Transverse colon (tissue), 4 donors: ENCODE results near the gene TSPAN31.

ENCODE experiments used
- EP300 ChIP-seq: sonication (generic); formaldehyde crosslinking; IDR thresholded peaks from one replicate; pipeline ENCODE4 v1.6.1; 2017; ENCODE audit warnings: antibody characterized with exemption, low read depth
- POLR2A ChIP-seq: fragments of 450-650 bp; IDR thresholded peaks from one replicate; pipeline ENCODE4 v1.6.1; 2016; ENCODE audit warnings: antibody characterized with exemption, mild to moderate bottlenecking, moderate library complexity
- POLR2AphosphoS5 ChIP-seq, 3 donors: sonication (generic); formaldehyde crosslinking; IDR thresholded peaks; one replicate each; pipeline ENCODE4 v1.6.1; 2016; ENCODE audit warnings: antibody characterized with exemption in 3 of 3
- TF ChIP-seq, protein P1 (sequence below), 5 experiments: fragments of 200-600 bp in 3 of 5; fragments of 450-650 bp in 2 of 5; sonication (generic) in 3 of 5; IDR thresholded peaks; 1 replicate in 2 of 5; 2 replicates in 3 of 5; pipeline ENCODE4 v1.5.1; 2016 to 2017; ENCODE audit warnings: antibody characterized with exemption in 5 of 5, inconsistent platforms in 3 of 5, mild to moderate bottlenecking in 2 of 5, moderate library complexity in 1 of 5

DNA sequence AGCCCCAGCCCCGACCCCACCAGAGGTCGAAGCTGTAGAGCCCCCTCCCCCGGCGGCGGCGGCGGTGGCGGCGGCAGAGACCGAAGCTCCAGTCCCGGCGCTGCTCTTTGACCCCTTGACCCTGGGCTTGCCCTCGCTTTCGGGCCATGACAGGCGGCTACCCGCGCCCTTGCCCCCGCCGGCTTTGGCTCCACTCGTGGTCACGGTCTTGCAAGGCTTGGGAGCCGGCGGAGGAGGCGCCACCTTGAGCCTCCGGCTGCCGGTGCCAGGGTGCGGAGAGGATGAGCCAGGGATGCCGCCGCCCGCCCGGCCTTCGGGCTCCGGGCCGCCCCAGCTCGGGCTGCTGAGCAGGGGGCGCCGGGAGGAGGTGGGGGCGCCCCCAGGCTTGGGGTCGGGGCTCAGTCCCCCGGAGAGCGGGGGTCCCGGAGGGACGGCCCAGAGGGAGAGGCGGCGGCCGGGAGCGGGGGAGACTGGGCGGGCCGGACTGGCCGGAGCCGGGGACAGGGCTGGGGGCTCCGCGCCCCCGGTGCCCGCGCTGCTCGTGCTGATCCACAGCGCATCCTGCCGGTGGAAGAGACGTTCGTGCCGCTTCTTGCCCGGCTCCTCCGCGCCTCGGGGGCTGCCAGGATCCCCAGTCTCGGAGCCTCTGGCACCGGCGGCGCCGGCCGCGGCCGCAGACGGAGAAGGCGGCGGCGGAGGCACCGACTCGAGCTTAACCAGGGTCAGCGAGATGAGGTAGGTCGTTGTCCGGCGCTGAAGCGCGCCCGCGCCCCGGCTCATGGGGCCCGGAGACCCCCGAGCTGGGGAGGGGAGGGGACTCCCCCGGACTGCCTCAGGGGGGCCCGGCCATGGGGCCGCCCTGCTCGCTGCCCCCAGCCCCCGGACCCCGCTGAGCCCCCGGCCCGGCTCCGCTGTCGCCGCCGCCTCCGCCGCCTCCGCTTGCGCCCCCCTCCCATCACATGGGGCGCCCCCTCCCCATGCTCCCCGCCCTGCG lies 7.1 kb upstream of the TSPAN31 start:
- TF ChIP-seq, protein P1, sequence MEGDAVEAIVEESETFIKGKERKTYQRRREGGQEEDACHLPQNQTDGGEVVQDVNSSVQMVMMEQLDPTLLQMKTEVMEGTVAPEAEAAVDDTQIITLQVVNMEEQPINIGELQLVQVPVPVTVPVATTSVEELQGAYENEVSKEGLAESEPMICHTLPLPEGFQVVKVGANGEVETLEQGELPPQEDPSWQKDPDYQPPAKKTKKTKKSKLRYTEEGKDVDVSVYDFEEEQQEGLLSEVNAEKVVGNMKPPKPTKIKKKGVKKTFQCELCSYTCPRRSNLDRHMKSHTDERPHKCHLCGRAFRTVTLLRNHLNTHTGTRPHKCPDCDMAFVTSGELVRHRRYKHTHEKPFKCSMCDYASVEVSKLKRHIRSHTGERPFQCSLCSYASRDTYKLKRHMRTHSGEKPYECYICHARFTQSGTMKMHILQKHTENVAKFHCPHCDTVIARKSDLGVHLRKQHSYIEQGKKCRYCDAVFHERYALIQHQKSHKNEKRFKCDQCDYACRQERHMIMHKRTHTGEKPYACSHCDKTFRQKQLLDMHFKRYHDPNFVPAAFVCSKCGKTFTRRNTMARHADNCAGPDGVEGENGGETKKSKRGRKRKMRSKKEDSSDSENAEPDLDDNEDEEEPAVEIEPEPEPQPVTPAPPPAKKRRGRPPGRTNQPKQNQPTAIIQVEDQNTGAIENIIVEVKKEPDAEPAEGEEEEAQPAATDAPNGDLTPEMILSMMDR (IDR thresholded peaks at IDR 0.05) = peak in 1 of 5 experiments; percentile 12
- TF ChIP-seq POLR2A = no peak
- TF ChIP-seq EP300 = no peak
- TF ChIP-seq POLR2AphosphoS5 (IDR thresholded peaks at IDR 0.05) = no peak
